ENCODE measurements around the gene ANKRD29.
A peak's percentile ranks its signal among the peaks of the same experiment; 100 is the strongest.

The ANKRD29 gene

GRCh38 chr18:23570912-23571504, 91.7 kb downstream of the ANKRD29 start:
- no peak for DNase-seq (ENCODE audit: low read depth)
- no peak overlapping the region for H3K4me3 ChIP-seq (ENCODE audit: low read depth, low read length)
- no peak for TF ChIP-seq CTCF (IDR thresholded peaks at IDR 0.05; ENCODE audit: control insufficient read depth, extremely low read depth, insufficient read depth)

GRCh38 chr18:23569299-23570063, 93.2 kb downstream of the ANKRD29 start:
- no peak for TF ChIP-seq CTCF (IDR thresholded peaks at IDR 0.05; ENCODE audit: control insufficient read depth, extremely low read depth, insufficient read depth)
- no peak for DNase-seq (ENCODE audit: low read depth)

GRCh38 chr18:23568281-23569138, 94.2 kb downstream of the ANKRD29 start:
- TF ChIP-seq CTCF (IDR thresholded peaks at IDR 0.05; ENCODE audit: control insufficient read depth, extremely low read depth, insufficient read depth) = no peak
- peak overlapping the region; percentile 0; the same call in 1 of the 2 replicates for H3K4me3 ChIP-seq (ENCODE audit: low read depth, low read length)
- no peak for DNase-seq (ENCODE audit: low read depth)

More at GRCh38 chr18:23569299-23570063, 93.2 kb downstream of the ANKRD29 start:
- H3K4me3 ChIP-seq (ENCODE audit: low read depth, low read length) = peak overlapping the region; percentile 0; the same call in 1 of the 2 replicates

- no peak for DNase-seq (ENCODE audit: low read depth)
- TF ChIP-seq CTCF (IDR thresholded peaks at IDR 0.05; ENCODE audit: control insufficient read depth, extremely low read depth, insufficient read depth) = no peak
- no peak overlapping the region for H3K4me3 ChIP-seq (ENCODE audit: low read depth, low read length)
Observed at GRCh38 chr18:23567671-23568070, 95.0 kb downstream of the ANKRD29 start.

GRCh38 chr18:23565916-23566547, 96.7 kb downstream of the ANKRD29 start:
- DNase-seq (ENCODE audit: low read depth) = no peak
- no peak overlapping the region for H3K4me3 ChIP-seq (ENCODE audit: low read depth, low read length)
- no peak for TF ChIP-seq CTCF (IDR thresholded peaks at IDR 0.05; ENCODE audit: control insufficient read depth, extremely low read depth, insufficient read depth)

GRCh38 chr18:23563377-23564043, 99.2 kb downstream of the ANKRD29 start:
- DNase-seq (ENCODE audit: low read depth) = no peak
- no peak for TF ChIP-seq CTCF (IDR thresholded peaks at IDR 0.05; ENCODE audit: control insufficient read depth, extremely low read depth, insufficient read depth)
- H3K4me3 ChIP-seq (ENCODE audit: low read depth, low read length) = no peak overlapping the region
